Spleen (tissue), 7 donors: Measurements from ENCODE around the gene F2RL3.

Experiments used
- POLR2A ChIP-seq, 3 donors: fragments of 450-650 bp; IDR thresholded peaks; one replicate each; pipeline ENCODE4 v1.5.1; 2017; ENCODE audit warnings: antibody characterized with exemption in 3 of 3, mild to moderate bottlenecking in 1 of 3
- POLR2AphosphoS5 ChIP-seq, 3 donors: sonication (generic); formaldehyde crosslinking; IDR thresholded peaks; one replicate each; pipeline ENCODE4 v1.5.1; 2017; ENCODE audit warnings: antibody characterized with exemption in 3 of 3
- TF ChIP-seq, protein P1 (sequence below), 11 experiments: fragments of 200-600 bp in 7 of 11; fragments of 450-650 bp in 4 of 11; sonication (generic) in 4 of 11; IDR thresholded peaks in 8 of 11; conservative IDR thresholded peaks in 3 of 11; 1 replicate in 7 of 11; 2 replicates in 4 of 11; pipeline versions ENCODE4 v1.4.0 to v1.8.0; 2016 to 2021; ENCODE audit warnings: antibody characterized with exemption in 11 of 11, inconsistent platforms in 4 of 11, mild to moderate bottlenecking in 1 of 11
- donor health status: DM: no; HTN: no; CAD: no; lungs with moderate emphysema.
- donor health status: DM: no; HTN: no; CAD: no.
- donor health status: DM: no; HTN: no; CAD: no.

GRCh38 chr19:16920816-16921529, 32.2 kb downstream of the F2RL3 start:
- TF ChIP-seq POLR2A (IDR thresholded peaks at IDR 0.05) (no peak), POLR2AphosphoS5 (IDR thresholded peaks at IDR 0.05) (no peak)
- TF ChIP-seq, protein P1, sequence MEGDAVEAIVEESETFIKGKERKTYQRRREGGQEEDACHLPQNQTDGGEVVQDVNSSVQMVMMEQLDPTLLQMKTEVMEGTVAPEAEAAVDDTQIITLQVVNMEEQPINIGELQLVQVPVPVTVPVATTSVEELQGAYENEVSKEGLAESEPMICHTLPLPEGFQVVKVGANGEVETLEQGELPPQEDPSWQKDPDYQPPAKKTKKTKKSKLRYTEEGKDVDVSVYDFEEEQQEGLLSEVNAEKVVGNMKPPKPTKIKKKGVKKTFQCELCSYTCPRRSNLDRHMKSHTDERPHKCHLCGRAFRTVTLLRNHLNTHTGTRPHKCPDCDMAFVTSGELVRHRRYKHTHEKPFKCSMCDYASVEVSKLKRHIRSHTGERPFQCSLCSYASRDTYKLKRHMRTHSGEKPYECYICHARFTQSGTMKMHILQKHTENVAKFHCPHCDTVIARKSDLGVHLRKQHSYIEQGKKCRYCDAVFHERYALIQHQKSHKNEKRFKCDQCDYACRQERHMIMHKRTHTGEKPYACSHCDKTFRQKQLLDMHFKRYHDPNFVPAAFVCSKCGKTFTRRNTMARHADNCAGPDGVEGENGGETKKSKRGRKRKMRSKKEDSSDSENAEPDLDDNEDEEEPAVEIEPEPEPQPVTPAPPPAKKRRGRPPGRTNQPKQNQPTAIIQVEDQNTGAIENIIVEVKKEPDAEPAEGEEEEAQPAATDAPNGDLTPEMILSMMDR (IDR thresholded peaks at IDR 0.05 in 8 of 11, conservative IDR thresholded peaks at IDR 0.05 in 3 of 11): no peak
